Suprapubic skin (tissue), 4 donors: ENCODE results near the gene PTGR3. TPM values are rescaled to one million over a fixed set of nuclear protein-coding genes. Genes with fewer than 3 reads are reported as not detected.

ENCODE experiments used
- DNase-seq, 2 donors: peaks; one replicate each; pipeline ENCODE4 v3.0.0-alpha.2; 2019; ENCODE audit warnings: low spot score in 2 of 2
- H3K27ac ChIP-seq: fragments of 200-600 bp; sonication (generic); one replicate; pipeline ENCODE4 v1.5.1; 2019
- H3K27me3 ChIP-seq: fragments of 200-600 bp; sonication (generic); one replicate; pipeline ENCODE4 v1.5.1; 2019
- H3K36me3 ChIP-seq: fragments of 200-600 bp; sonication (generic); one replicate; pipeline ENCODE4 v1.5.1; 2019
- H3K4me1 ChIP-seq: fragments of 200-600 bp; sonication (generic); one replicate; pipeline ENCODE4 v1.5.1; 2019
- H3K4me3 ChIP-seq: fragments of 200-600 bp; sonication (generic); one replicate; pipeline ENCODE4 v1.5.1; 2019; ENCODE audit warnings: mild to moderate bottlenecking
- H3K9me3 ChIP-seq: fragments of 200-600 bp; sonication (generic); one replicate; pipeline ENCODE4 v1.5.1; 2019
- EP300 ChIP-seq: sonication (generic); formaldehyde crosslinking; IDR thresholded peaks from one replicate; pipeline ENCODE4 v1.6.1; 2017; ENCODE audit warnings: antibody characterized with exemption
- POLR2A ChIP-seq, 2 donors: fragments of 450-650 bp; IDR thresholded peaks; one replicate each; pipeline ENCODE4 v1.6.1; 2017; ENCODE audit warnings: antibody characterized with exemption in 2 of 2, mild to moderate bottlenecking in 2 of 2, moderate library complexity in 2 of 2
- POLR2AphosphoS5 ChIP-seq, 3 donors: sonication (generic); formaldehyde crosslinking; IDR thresholded peaks; one replicate each; pipeline ENCODE4 v1.6.1; 2017; ENCODE audit warnings: antibody characterized with exemption in 3 of 3
- WGBS: methylation state at CpG from one replicate; pipeline ENCODE4 v1.1.5; 2018; 5-methylcytosine and 5-hydroxymethylcytosine counted together
- total RNA-seq, 4 donors: library from RNA; depleted of rRNA; stranded (reverse); fragments of >200 nt; gene quantifications; one replicate each; pipeline ENCODE4 v1.1.0, GENCODE V29; 2016
- TF ChIP-seq, protein P1 (sequence below), 2 donors: fragments of 200-600 bp in 1 of 2; fragments of 450-650 bp in 1 of 2; sonication (generic) in 1 of 2; IDR thresholded peaks; one replicate each; pipeline ENCODE4 v1.5.1; 2016 to 2019; ENCODE audit warnings: antibody characterized with exemption in 2 of 2, mild to moderate bottlenecking in 1 of 2, moderate library complexity in 1 of 2

Gene PTGR3
- total RNA-seq, 4 donors from 2014 or later = 14.0 to 20.4 (median 15.5) TPM

DNA sequence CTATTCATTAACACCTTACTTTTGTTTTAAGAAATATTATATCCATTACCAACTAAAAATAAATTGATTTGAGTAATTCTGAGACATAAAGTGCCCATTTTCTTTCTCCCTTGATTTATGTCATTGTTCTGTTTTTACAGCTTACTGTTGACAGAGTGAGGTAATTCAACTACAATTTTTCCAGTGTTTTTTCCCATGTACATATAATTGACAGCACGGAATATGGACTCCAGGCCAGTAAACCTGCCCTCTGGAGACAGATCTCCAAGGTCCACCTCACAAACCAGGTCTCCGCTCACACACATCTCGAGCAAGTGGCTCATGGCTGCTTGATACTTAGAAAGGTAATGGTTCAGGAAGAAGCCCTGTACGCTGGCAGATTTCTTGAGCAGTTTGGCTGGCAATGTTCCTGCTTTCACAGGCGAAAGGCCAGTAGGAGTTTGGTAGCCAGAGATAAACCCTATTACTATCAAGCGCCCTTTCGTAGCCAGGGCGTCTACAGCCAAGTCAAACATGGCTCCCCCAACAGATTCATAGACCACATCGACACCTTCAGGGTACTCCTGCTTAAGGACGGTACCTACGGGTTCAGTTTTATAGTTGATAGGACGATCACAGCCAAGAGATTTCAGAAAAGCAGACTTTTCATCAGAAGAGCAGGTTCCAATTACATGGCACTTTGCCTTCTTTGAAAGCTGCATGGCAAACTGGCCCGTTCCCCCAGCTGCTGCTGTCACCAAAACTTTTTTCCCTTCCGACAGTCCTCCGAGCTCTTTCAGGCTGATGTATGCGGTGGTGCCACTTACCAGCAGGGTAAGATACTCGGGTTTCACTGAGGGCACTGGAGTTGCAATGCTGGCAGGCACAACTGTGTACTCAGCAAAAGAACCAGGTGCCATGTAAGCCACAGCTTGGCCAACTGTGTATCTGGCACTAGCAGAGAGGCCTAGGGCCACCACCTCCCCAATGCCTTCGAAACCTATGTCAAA, 7.4 kb downstream of the PTGR3 start:
- Histone ChIP-seq H3K36me3 (peaks cover 6% of the 10 kb centered on the region), H3K27ac (no peak overlapping the region), H3K9me3 (no peaks in the 10 kb centered on the region), H3K27me3 (no peaks in the 10 kb centered on the region), H3K4me3 (no peak overlapping the region), H3K4me1 (peaks cover 82% of the 10 kb centered on the region)
- TF ChIP-seq EP300 (no peak), POLR2AphosphoS5 (IDR thresholded peaks at IDR 0.05) (no peak), POLR2A (IDR thresholded peaks at IDR 0.05) (no peak)
- TF ChIP-seq, protein P1, sequence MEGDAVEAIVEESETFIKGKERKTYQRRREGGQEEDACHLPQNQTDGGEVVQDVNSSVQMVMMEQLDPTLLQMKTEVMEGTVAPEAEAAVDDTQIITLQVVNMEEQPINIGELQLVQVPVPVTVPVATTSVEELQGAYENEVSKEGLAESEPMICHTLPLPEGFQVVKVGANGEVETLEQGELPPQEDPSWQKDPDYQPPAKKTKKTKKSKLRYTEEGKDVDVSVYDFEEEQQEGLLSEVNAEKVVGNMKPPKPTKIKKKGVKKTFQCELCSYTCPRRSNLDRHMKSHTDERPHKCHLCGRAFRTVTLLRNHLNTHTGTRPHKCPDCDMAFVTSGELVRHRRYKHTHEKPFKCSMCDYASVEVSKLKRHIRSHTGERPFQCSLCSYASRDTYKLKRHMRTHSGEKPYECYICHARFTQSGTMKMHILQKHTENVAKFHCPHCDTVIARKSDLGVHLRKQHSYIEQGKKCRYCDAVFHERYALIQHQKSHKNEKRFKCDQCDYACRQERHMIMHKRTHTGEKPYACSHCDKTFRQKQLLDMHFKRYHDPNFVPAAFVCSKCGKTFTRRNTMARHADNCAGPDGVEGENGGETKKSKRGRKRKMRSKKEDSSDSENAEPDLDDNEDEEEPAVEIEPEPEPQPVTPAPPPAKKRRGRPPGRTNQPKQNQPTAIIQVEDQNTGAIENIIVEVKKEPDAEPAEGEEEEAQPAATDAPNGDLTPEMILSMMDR (IDR thresholded peaks at IDR 0.05) = no peak
- no peak for DNase-seq
- 86% methylated on average over 18 of the region's 18 CpGs for WGBS

DNA sequence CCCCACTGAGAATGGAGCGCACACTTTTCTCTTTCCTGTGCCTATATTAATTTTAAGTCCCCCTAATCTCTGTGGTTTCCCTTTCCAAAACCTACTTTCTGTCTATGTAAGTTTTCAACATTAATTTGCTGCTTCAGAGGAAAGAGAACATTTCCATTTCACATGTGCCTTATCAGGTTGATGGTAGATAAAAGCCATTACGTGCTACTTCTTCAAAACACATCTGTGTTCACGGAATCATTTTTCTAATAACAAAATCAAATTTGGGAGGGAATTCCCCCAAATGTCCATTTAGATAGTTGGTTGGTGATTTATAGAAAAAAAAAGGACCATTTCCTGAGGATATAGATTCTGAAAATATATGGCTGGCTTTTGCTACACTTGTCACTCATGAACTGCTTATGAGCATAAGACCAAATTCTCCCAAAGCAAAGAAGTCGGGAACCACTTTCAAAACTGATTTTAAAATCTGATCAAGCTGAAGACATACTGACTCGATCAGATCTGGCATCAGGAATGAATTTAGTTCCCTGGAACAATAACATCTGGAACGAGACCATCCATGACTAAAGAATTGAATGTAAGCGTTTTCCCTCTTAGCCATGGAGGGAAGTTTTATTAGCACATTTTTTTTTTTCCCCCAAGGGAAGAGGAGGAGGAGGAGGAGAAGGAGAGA, 8.2 kb downstream of the PTGR3 start:
- no peak for DNase-seq
- 60% methylated on average over 7 of the region's 7 CpGs for WGBS
- Histone ChIP-seq H3K27me3 (no peaks in the 10 kb centered on the region), H3K36me3 (peaks cover 6% of the 10 kb centered on the region), H3K4me1 (peaks cover 74% of the 10 kb centered on the region), H3K4me3 (no peak overlapping the region), H3K9me3 (no peaks in the 10 kb centered on the region), H3K27ac (no peak overlapping the region)
- TF ChIP-seq POLR2A (IDR thresholded peaks at IDR 0.05) (no peak), EP300 (no peak), POLR2AphosphoS5 (IDR thresholded peaks at IDR 0.05) (no peak)
- TF ChIP-seq, protein P1 (IDR thresholded peaks at IDR 0.05) = no peak

DNA sequence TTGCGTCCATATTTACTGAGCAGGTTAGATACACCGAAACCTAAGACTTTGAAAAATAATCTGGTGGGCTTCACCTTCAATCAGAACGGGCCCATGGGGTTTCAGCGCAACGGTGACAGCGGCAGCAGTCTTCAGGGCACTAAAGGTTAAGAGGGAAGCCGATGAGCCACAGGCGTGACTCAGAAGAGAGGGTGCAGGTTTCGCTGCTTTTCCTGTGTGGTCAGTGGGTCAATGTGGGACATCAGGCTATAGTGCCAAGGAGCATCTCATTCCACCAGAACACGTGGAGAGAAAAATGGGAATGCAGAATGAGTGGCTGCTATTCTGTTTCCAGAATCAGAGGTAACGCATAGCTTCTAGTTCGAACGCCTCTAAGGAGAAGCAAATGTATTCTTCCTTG, 8.9 kb downstream of the PTGR3 start:
- H3K27ac ChIP-seq = no peak overlapping the region
- peaks cover 67% of the 10 kb centered on the region for H3K4me1 ChIP-seq
- 95% methylated on average over 13 of the region's 13 CpGs for WGBS

DNA sequence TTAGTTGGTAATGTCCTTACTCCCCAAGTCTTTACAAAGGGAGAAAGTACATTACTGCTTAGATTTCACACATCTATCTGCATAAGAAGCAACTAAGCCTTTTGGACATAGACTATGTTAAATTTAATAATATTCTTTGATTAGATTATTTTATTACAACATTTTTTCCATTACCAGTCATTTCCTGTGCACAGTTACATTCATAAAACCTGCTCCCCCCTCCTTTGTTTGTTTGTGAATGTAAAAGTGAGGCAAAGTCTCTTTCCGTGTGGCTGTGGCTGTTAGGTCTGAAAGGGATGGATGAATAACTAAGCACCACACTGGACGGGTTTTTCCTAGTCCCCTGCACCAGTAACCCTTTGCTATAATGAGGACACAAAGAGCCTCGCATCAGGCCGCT, 9.6 kb downstream of the PTGR3 start:
- DNase-seq = no peak
- TF ChIP-seq, protein P1 (IDR thresholded peaks at IDR 0.05) = no peak
- TF ChIP-seq EP300 (no peak), POLR2A (IDR thresholded peaks at IDR 0.05) (no peak), POLR2AphosphoS5 (IDR thresholded peaks at IDR 0.05) (no peak)
- Histone ChIP-seq H3K36me3 (peaks cover 6% of the 10 kb centered on the region), H3K9me3 (no peaks in the 10 kb centered on the region), H3K4me3 (no peak overlapping the region), H3K27me3 (no peaks in the 10 kb centered on the region), H3K27ac (no peak overlapping the region), H3K4me1 (peaks cover 60% of the 10 kb centered on the region)
- WGBS = 85% methylated on average over 4 of the region's 4 CpGs

More for the DNA sequence above, 8.9 kb downstream of the PTGR3 start:
- Histone ChIP-seq H3K4me3 (no peak overlapping the region), H3K27me3 (no peaks in the 10 kb centered on the region), H3K9me3 (no peaks in the 10 kb centered on the region), H3K36me3 (peaks cover 6% of the 10 kb centered on the region)
- no peak for TF ChIP-seq POLR2A (IDR thresholded peaks at IDR 0.05)
- TF ChIP-seq POLR2AphosphoS5 (IDR thresholded peaks at IDR 0.05) = no peak
- TF ChIP-seq, protein P1 (IDR thresholded peaks at IDR 0.05) = no peak
- TF ChIP-seq EP300 = no peak
- no peak for DNase-seq

DNA sequence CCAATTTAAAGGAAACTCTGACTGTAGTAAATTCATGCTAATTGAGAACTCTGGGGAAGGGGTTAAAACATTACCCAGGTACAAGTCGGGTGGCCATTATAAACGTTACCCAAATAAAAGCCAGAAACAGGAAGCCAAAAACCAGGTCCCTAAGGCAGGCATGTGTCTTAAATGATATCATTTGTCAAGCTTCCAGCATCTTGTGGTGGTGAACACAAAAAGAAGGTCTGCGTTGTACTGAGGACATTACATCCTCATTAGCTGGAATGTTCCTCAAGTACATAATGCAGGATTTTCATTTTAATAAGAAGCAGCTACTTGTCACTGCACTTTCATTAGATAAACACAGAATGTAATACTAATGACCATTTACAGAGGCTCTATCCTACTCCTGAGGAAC, 10.9 kb downstream of the PTGR3 start:
- H3K27ac ChIP-seq = no peak overlapping the region
- H3K4me3 ChIP-seq = no peak overlapping the region
- WGBS = 10% methylated on average over 3 of the region's 3 CpGs
- no peaks in the 10 kb centered on the region for H3K9me3 ChIP-seq
- H3K4me1 ChIP-seq = peaks cover 47% of the 10 kb centered on the region
- peaks cover 6% of the 10 kb centered on the region for H3K36me3 ChIP-seq
- TF ChIP-seq, protein P1 (IDR thresholded peaks at IDR 0.05) = no peak
- no peak for TF ChIP-seq EP300
- DNase-seq = no peak
- H3K27me3 ChIP-seq = no peaks in the 10 kb centered on the region
